GM21825 (cell line): Measurements from ENCODE around the gene HOMER3.
"Not testable (repeated sequence)": the region's sequence is repeated elsewhere in the genome, so short reads cannot be mapped to it uniquely, and the experiment has no call there.

Experiments
- ATAC-seq: cut with Tn5 transposase; IDR thresholded peaks from one replicate; pipeline ENCODE4 v1.9.1; 2021; ENCODE audit warnings: mild to moderate bottlenecking, moderate library complexity; ENCODE audit not compliant: unreplicated experiment

HOMER3 gene

GRCh38 chr19:18928018-18928805 is 12.8 kb downstream of the HOMER3 start:
- ATAC-seq, result no peak

- ATAC-seq, result no peak
These were observed 16.3 kb downstream of the HOMER3 start for GRCh38 chr19:18924684-18925213.

GRCh38 chr19:18922228-18922985 is 18.6 kb downstream of the HOMER3 start:
- no peak for ATAC-seq

GRCh38 chr19:18921593-18921992 is 19.4 kb downstream of the HOMER3 start:
- no peak for ATAC-seq

- no peak for ATAC-seq
These were observed 20.6 kb downstream of the HOMER3 start for GRCh38 chr19:18920400-18920799.

- peak; percentile 10 for ATAC-seq
These were observed 21.2 kb downstream of the HOMER3 start for GRCh38 chr19:18919900-18920214.

GRCh38 chr19:18919086-18919899 is 21.7 kb downstream of the HOMER3 start, which contains the start of the genes COPE and DDX49:
COPE (minus strand) TSS chr19:18919387; CDS start chr19:18919348, 39 bp downstream.
DDX49 (plus strand) TSS chr19:18919715; CDS start chr19:18919742, 27 bp downstream.
- peak; percentile 92 for ATAC-seq

GRCh38 chr19:18917593-18917992 is 23.4 kb downstream of the HOMER3 start:
- ATAC-seq, result not testable (repeated sequence)

GRCh38 chr19:18915639-18916038 is 25.4 kb downstream of the HOMER3 start:
- ATAC-seq, result no peak

GRCh38 chr19:18913466-18913865 is 27.6 kb downstream of the HOMER3 start:
- ATAC-seq, result no peak

GRCh38 chr19:18912933-18913332 is 28.1 kb downstream of the HOMER3 start:
- ATAC-seq, result no peak

GRCh38 chr19:18910801-18911436 is 30.1 kb downstream of the HOMER3 start:
- no peak for ATAC-seq

GRCh38 chr19:18910010-18910409 is 31.0 kb downstream of the HOMER3 start:
- ATAC-seq, result no peak

- no peak for ATAC-seq
These were observed 31.9 kb downstream of the HOMER3 start for GRCh38 chr19:18908917-18909619.

GRCh38 chr19:18906605-18907519 is 34.2 kb downstream of the HOMER3 start:
- no peak for ATAC-seq

GRCh38 chr19:18905513-18906236 is 35.3 kb downstream of the HOMER3 start:
- no peak for ATAC-seq

GRCh38 chr19:18905058-18905456 is 36.0 kb downstream of the HOMER3 start:
- ATAC-seq, result no peak
